Lower lobe of right lung (tissue), 2 donors: ENCODE data around the gene IGSF23. TPM values are rescaled to one million over a fixed set of nuclear protein-coding genes. Genes with fewer than 3 reads are reported as not detected.

ENCODE experiments used
- ATAC-seq, 2 donors: fragments of 200-7000 bp; cut with Tn5 transposase; one replicate each; pipeline ENCODE4 v1.9.1; 2020 to 2022; ENCODE audit warnings: mild to moderate bottlenecking in 2 of 2, moderate library complexity in 2 of 2
- DNase-seq: peaks from one replicate; pipeline ENCODE4 v3.0.0-alpha.2; 2020
- H3K27ac ChIP-seq: fragments of 200-600 bp; one replicate; pipeline ENCODE4 v1.8.0; 2022
- H3K27me3 ChIP-seq: fragments of 200-600 bp; one replicate; pipeline ENCODE4 v1.8.0; 2022; ENCODE audit warnings: low read depth
- H3K36me3 ChIP-seq: fragments of 200-600 bp; one replicate; pipeline ENCODE4 v1.8.0; 2022; ENCODE audit warnings: mild to moderate bottlenecking
- H3K4me1 ChIP-seq: fragments of 200-600 bp; one replicate; pipeline ENCODE4 v1.8.0; 2022
- H3K4me3 ChIP-seq: fragments of 200-600 bp; one replicate; pipeline ENCODE4 v1.8.0; 2022; ENCODE audit warnings: mild to moderate bottlenecking
- H3K9me3 ChIP-seq: fragments of 200-600 bp; one replicate; pipeline ENCODE4 v1.8.0; 2022
- intact Hi-C: fragments of 100-400 bp; cut with DNase I; formaldehyde crosslinking; loops from one replicate; pipeline ENCODE4 v1.11.0; 2022
- total RNA-seq: library from RNA; stranded (reverse); fragmentation: NEBNext Ultra II Directional; extraction: Animal tissue kit (Norgen Biotek cat#: 25700); gene quantifications from one replicate; pipeline ENCODE4 v1.2.1, GENCODE V29; 2021
- TF ChIP-seq, protein P1 (sequence below): fragments of 200-600 bp; IDR thresholded peaks from one replicate; pipeline ENCODE4 v1.8.0; 2022; ENCODE audit warnings: antibody characterized with exemption, mild to moderate bottlenecking
- donor health status: DM: no; HTN: yes; CAD: no; lungs with severe emphysema.

Gene IGSF23
- total RNA-seq, 1 donor from 2014 or later, result not detected

DNA sequence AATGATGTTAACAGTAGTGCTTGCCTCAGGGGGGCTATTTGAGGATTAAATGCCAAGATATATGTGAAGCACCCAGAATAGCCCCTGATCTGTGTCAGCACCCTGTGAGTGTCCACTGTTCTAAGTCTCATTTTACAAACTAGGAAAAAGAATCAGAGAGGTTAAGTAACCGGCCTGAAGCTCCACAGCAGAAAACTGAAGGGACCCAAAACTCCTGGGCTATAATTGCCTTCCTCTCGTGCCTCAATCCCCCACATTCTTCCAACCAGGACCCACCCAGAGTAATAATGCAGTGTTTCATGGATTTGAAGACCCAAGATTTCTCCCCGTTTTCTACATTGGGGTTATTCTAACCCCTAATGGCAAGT lies 32.7 kb downstream of the IGSF23 start:
- Histone ChIP-seq H3K9me3 (no peaks in the 10 kb centered on the region), H3K4me1 (peaks cover 33% of the 10 kb centered on the region), H3K36me3 (peaks cover 30% of the 10 kb centered on the region), H3K4me3 (no peak overlapping the region), H3K27ac (no peak overlapping the region), H3K27me3 (no peaks in the 10 kb centered on the region)
- no peak for ATAC-seq
- DNase-seq, result no peak
- intact Hi-C loops, result no loop called here
- TF ChIP-seq, protein P1, sequence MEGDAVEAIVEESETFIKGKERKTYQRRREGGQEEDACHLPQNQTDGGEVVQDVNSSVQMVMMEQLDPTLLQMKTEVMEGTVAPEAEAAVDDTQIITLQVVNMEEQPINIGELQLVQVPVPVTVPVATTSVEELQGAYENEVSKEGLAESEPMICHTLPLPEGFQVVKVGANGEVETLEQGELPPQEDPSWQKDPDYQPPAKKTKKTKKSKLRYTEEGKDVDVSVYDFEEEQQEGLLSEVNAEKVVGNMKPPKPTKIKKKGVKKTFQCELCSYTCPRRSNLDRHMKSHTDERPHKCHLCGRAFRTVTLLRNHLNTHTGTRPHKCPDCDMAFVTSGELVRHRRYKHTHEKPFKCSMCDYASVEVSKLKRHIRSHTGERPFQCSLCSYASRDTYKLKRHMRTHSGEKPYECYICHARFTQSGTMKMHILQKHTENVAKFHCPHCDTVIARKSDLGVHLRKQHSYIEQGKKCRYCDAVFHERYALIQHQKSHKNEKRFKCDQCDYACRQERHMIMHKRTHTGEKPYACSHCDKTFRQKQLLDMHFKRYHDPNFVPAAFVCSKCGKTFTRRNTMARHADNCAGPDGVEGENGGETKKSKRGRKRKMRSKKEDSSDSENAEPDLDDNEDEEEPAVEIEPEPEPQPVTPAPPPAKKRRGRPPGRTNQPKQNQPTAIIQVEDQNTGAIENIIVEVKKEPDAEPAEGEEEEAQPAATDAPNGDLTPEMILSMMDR, result no peak

- peaks cover 41% of the 10 kb centered on the region for H3K36me3 ChIP-seq
- no peaks in the 10 kb centered on the region for H3K9me3 ChIP-seq
- intact Hi-C loops, result no loop called here
- peak; percentile 37 for DNase-seq
- TF ChIP-seq, protein P1, result no peak
- H3K4me1 ChIP-seq, result peaks cover 33% of the 10 kb centered on the region
- no peaks in the 10 kb centered on the region for H3K27me3 ChIP-seq
- no peak for ATAC-seq
- no peak overlapping the region for H3K4me3 ChIP-seq
- H3K27ac ChIP-seq, result no peak overlapping the region
Measured at GRCh38 chr19:44647144-44647543, 33.8 kb downstream of the IGSF23 start.

DNA sequence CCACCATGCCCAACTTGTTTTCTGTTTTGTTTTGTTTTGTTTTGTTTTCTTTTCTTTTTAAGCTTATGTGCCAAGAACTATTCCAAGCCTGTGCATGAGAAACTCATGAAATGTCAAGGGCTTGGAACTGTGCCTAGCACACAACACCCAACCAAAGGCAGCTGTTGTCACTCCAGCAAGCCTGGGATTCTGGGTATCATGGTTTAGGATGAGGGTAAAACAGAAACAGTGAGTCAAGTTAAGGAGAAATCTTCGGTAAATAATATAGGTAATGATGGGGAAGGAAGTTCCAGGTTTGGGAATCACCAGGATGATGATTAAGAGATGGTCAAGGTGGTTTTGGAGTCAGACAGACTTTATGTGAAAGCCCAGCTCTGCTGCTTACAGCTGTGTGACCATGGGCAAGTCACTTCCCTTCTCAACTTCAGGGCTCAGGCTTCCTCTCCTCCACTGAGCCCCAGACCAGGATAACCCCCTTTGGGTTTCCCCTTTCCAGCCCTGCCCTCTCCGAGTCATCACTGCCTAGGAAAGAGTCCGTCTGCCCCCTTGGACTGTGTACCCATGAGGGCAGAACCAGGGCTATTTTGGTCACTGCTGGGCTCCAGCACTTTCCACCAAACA lies 35.4 kb downstream of the IGSF23 start:
- Histone ChIP-seq H3K9me3 (no peaks in the 10 kb centered on the region), H3K36me3 (peaks cover 57% of the 10 kb centered on the region), H3K27ac (peak overlapping the region; percentile 18), H3K27me3 (no peaks in the 10 kb centered on the region), H3K4me1 (peaks cover 33% of the 10 kb centered on the region), H3K4me3 (no peak overlapping the region)
- intact Hi-C loops, result no loop called here
- ATAC-seq, result peak; percentile 18 to 31
- TF ChIP-seq, protein P1, result no peak
- DNase-seq, result peak; percentile 34

DNA sequence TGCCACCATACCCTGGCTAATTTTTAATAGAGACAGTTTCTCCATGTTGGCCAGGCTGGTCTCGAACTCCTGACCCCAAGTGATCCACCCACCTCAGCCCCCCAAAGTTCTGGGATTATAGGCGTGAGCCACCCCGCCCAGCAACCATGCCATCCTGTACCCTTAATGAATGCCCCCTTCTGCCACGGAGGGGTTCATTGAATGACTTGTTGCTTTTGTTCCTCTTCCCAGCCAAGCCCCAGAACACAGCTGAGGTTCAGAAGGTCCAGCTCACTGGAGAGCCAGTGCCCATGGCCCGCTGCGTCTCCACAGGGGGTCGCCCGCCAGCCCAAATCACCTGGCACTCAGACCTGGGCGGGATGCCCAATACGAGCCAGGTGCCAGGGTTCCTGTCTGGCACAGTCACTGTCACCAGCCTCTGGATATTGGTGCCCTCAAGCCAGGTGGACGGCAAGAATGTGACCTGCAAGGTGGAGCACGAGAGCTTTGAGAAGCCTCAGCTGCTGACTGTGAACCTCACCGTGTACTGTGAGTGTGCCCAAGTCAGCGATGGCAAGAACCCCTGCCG lies 36.3 kb downstream of the IGSF23 start:
- Histone ChIP-seq H3K4me1 (peaks cover 33% of the 10 kb centered on the region), H3K36me3 (peaks cover 64% of the 10 kb centered on the region), H3K27ac (no peak overlapping the region), H3K27me3 (no peaks in the 10 kb centered on the region), H3K4me3 (no peak overlapping the region), H3K9me3 (no peaks in the 10 kb centered on the region)
- DNase-seq (peak; percentile 31), ATAC-seq (no peak)
- TF ChIP-seq, protein P1, result no peak
- intact Hi-C loops, result no loop called here

DNA sequence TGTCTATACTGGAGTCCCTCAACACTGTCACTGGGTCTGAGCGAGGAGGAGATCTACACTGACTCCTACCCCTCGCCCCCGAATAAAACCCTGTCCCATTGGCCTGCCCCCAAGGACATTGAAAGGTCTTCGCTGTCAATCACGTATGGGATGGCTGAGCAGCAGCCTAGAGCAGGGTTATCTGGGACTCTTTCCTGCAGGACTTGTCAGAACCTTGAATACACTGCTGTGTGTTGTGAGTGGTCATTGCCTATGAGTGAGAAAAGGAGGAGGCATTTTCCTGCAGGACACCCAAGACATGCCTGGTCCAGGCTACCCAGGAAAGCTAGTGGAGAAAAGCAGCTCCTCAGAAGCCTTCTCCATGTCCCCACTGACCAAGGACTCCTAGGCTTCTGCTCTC lies 40.0 kb downstream of the IGSF23 start:
- H3K36me3 ChIP-seq, result peaks cover 86% of the 10 kb centered on the region
- H3K4me1 ChIP-seq, result peaks cover 11% of the 10 kb centered on the region
- H3K4me3 ChIP-seq, result no peak overlapping the region
- no peaks in the 10 kb centered on the region for H3K9me3 ChIP-seq
- H3K27ac ChIP-seq, result no peak overlapping the region
- TF ChIP-seq, protein P1, result no peak
- DNase-seq (peak; percentile 3), ATAC-seq (no peak)
- H3K27me3 ChIP-seq, result no peaks in the 10 kb centered on the region
- intact Hi-C loops, result no loop called here
